Vagina (tissue), 2 donors: ENCODE data around the gene ATRN.

ENCODE experiments used
- POLR2A ChIP-seq, 2 donors: fragments of 450-650 bp; IDR thresholded peaks; one replicate each; pipeline ENCODE4 v1.6.1; 2017; ENCODE audit warnings: antibody characterized with exemption in 2 of 2, mild to moderate bottlenecking in 2 of 2, moderate library complexity in 2 of 2
- POLR2AphosphoS5 ChIP-seq, 2 donors: sonication (generic); formaldehyde crosslinking; IDR thresholded peaks; one replicate each; pipeline ENCODE4 v1.9.0; 2017; ENCODE audit warnings: antibody characterized with exemption in 2 of 2, mild to moderate bottlenecking in 2 of 2, low read depth in 1 of 2; ENCODE audit not compliant: insufficient read depth in 1 of 2
- TF ChIP-seq, protein P1 (sequence below), 3 experiments: fragments of 450-650 bp in 2 of 3; fragments of 200-600 bp in 1 of 3; sonication (generic) in 1 of 3; IDR thresholded peaks; one replicate each; pipeline ENCODE4 v1.5.1; 2017 to 2019; ENCODE audit warnings: antibody characterized with exemption in 3 of 3, mild to moderate bottlenecking in 2 of 3, moderate library complexity in 2 of 3

GRCh38 chr20:3673221-3674070 is 202.6 kb downstream of the ATRN start:
- TF ChIP-seq, protein P1, sequence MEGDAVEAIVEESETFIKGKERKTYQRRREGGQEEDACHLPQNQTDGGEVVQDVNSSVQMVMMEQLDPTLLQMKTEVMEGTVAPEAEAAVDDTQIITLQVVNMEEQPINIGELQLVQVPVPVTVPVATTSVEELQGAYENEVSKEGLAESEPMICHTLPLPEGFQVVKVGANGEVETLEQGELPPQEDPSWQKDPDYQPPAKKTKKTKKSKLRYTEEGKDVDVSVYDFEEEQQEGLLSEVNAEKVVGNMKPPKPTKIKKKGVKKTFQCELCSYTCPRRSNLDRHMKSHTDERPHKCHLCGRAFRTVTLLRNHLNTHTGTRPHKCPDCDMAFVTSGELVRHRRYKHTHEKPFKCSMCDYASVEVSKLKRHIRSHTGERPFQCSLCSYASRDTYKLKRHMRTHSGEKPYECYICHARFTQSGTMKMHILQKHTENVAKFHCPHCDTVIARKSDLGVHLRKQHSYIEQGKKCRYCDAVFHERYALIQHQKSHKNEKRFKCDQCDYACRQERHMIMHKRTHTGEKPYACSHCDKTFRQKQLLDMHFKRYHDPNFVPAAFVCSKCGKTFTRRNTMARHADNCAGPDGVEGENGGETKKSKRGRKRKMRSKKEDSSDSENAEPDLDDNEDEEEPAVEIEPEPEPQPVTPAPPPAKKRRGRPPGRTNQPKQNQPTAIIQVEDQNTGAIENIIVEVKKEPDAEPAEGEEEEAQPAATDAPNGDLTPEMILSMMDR (IDR thresholded peaks at IDR 0.05): no peak
- TF ChIP-seq POLR2AphosphoS5 (IDR thresholded peaks at IDR 0.05; ENCODE audit: insufficient read depth in 1 of 2, low read depth in 1 of 2) (no peak), POLR2A (IDR thresholded peaks at IDR 0.05) (no peak)
